OCI-LY7 (cell line): ENCODE measurements around the gene REXO1.
A peak's percentile ranks its signal among the peaks of the same experiment; 100 is the strongest.

Experiments
- EZH2phosphoT487 ChIP-seq: fragments of 200-600 bp; sonication (generic); IDR thresholded peaks from 2 replicates; pipeline ENCODE4 v1.6.1; 2018; ENCODE audit warnings: low read depth, borderline replicate concordance, mild to moderate bottlenecking, mixed run types, antibody characterized with exemption, low read length, moderate library complexity, mixed read lengths
- TF ChIP-seq, protein P1 (sequence below): fragments of 200-600 bp; sonication (generic); conservative IDR thresholded peaks from 2 replicates; pipeline ENCODE4 v1.5.1; 2014; ENCODE audit warnings: mild to moderate bottlenecking, antibody characterized with exemption, low read length, moderate library complexity, mixed read lengths

DNA sequence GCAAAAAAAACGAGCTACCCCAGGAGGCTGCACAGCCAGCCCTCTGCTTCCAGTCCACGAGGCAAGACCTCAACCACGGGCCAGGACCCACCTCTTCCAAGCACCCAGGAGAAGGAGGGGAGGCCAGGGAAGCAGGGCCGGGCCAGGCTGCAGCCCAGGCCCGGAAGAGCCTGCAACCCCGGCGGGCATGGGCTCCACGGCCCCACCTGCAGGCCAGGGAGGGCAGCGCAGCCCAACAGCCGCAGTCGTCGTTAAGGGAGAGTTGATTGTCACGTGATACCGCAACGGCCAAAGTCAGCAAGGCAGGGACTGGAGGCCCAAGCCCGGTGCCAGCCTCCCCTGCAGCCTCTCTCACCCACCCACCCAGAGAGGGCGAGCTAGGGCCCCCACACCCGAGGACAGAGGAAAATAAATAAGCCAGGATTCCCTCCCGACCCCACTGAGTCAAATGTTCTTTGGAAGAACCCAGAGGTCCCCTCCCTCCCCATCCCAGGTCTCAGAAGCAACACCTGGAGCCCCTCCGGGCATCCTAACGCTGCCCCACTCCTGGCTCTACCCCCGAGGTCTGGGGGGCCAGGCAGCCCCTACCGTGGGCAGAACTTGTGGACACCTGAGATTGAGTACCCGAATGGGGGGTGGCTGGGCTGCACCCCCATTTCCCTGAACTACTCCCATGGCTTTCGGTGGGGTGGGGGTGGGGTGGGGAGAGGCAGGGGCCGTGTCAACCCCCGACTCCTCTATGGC is 5.2 kb upstream of the REXO1 start:
- TF ChIP-seq, protein P1, sequence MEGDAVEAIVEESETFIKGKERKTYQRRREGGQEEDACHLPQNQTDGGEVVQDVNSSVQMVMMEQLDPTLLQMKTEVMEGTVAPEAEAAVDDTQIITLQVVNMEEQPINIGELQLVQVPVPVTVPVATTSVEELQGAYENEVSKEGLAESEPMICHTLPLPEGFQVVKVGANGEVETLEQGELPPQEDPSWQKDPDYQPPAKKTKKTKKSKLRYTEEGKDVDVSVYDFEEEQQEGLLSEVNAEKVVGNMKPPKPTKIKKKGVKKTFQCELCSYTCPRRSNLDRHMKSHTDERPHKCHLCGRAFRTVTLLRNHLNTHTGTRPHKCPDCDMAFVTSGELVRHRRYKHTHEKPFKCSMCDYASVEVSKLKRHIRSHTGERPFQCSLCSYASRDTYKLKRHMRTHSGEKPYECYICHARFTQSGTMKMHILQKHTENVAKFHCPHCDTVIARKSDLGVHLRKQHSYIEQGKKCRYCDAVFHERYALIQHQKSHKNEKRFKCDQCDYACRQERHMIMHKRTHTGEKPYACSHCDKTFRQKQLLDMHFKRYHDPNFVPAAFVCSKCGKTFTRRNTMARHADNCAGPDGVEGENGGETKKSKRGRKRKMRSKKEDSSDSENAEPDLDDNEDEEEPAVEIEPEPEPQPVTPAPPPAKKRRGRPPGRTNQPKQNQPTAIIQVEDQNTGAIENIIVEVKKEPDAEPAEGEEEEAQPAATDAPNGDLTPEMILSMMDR = peak; percentile 86
- no peak for TF ChIP-seq EZH2phosphoT487
